HG02870 (cell line): ENCODE data around the gene PDIA2.
"Not testable (repeated sequence)": the region's sequence is repeated elsewhere in the genome, so short reads cannot be mapped to it uniquely, and the experiment has no call there.

Experiments used
- ATAC-seq: cut with Tn5 transposase; IDR thresholded peaks from one replicate; pipeline ENCODE4 v1.9.1; 2021; ENCODE audit warnings: mild to moderate bottlenecking, moderate library complexity; ENCODE audit not compliant: unreplicated experiment

The PDIA2 gene

GRCh38 chr16:283033-283805 lies at the start of gene PDIA2:
Gene PDIA2 (plus strand): TSS chr16:283164. CDS start chr16:283170, 6 bp downstream.
- ATAC-seq: no peak

GRCh38 chr16:234468-235305 lies 48.3 kb upstream of the PDIA2 start, which contains the start of gene FAM234A:
Gene FAM234A (plus strand): TSS chr16:234821. CDS start chr16:254414, 19,593 bp downstream.
- ATAC-seq: peak; percentile 82

- no peak for ATAC-seq
Observed at GRCh38 chr16:239948-240277, 43.1 kb upstream of the PDIA2 start.

GRCh38 chr16:240559-240958 lies 42.4 kb upstream of the PDIA2 start:
- no peak for ATAC-seq

- ATAC-seq: no peak
Observed at GRCh38 chr16:242281-242680, 40.7 kb upstream of the PDIA2 start.

GRCh38 chr16:243348-243747 lies 39.6 kb upstream of the PDIA2 start:
- ATAC-seq: no peak

GRCh38 chr16:245105-245504 lies 37.9 kb upstream of the PDIA2 start:
- ATAC-seq: no peak

- ATAC-seq: no peak
Observed at GRCh38 chr16:247027-247426, 35.9 kb upstream of the PDIA2 start.

- ATAC-seq: no peak
Observed at GRCh38 chr16:249431-249830, 33.5 kb upstream of the PDIA2 start.

- ATAC-seq: no peak
Observed at GRCh38 chr16:252366-253337, 30.3 kb upstream of the PDIA2 start.

- ATAC-seq: no peak
Observed at GRCh38 chr16:253833-254232, 29.1 kb upstream of the PDIA2 start.

- no peak for ATAC-seq
Observed at GRCh38 chr16:254461-254860, 28.5 kb upstream of the PDIA2 start.

- no peak for ATAC-seq
Observed at GRCh38 chr16:255183-255582, 27.8 kb upstream of the PDIA2 start.

GRCh38 chr16:258091-258490 lies 24.9 kb upstream of the PDIA2 start:
- ATAC-seq: not testable (repeated sequence)

GRCh38 chr16:259226-259625 lies 23.7 kb upstream of the PDIA2 start:
- no peak for ATAC-seq

- ATAC-seq: no peak
Observed at GRCh38 chr16:259814-260253, 23.1 kb upstream of the PDIA2 start.

- ATAC-seq: no peak
Observed at GRCh38 chr16:260326-260725, 22.6 kb upstream of the PDIA2 start.

- ATAC-seq: no peak
Observed at GRCh38 chr16:261031-261691, 21.8 kb upstream of the PDIA2 start.

GRCh38 chr16:262121-262745 lies 20.7 kb upstream of the PDIA2 start:
- no peak for ATAC-seq
